ENCODE data around the gene CD82. TPM values are rescaled to one million over a fixed set of nuclear protein-coding genes. Genes with fewer than 3 reads are reported as not detected.

Gene CD82
- total and polyA plus RNA-seq, 12 donors: 2.3 to 53.4 (median 17.8) TPM

- TF ChIP-seq POLR2A (IDR thresholded peaks at IDR 0.05): no peak
- TF ChIP-seq CTCF (IDR thresholded peaks at IDR 0.05): no peak
- H3K4me1 ChIP-seq (replicated peaks in 1 of 2): no peaks in the 10 kb centered on the region
- H3K9me3 ChIP-seq (replicated peaks in 1 of 3): no peaks in the 10 kb centered on the region
- intact Hi-C loops (cut with DNase I): no loop called here
- DNase-seq: no peak
- 84 to 95% (median 85%) methylated on average over 12 to 13 of the region's 13 CpGs for WGBS, 4 donors
- H3K4me3 ChIP-seq: no peak overlapping the region
- no peaks in the 10 kb centered on the region for H3K36me3 ChIP-seq (replicated peaks in 1 of 2)
- no peak overlapping the region for H3K27ac ChIP-seq
- H3K27me3 ChIP-seq: no peaks in the 10 kb centered on the region
These were observed 26.9 kb downstream of the CD82 start for GRCh38 chr11:44592125-44592940.

- Histone ChIP-seq H3K27me3 (no peaks in the 10 kb centered on the region), H3K36me3 (replicated peaks in 1 of 2) (no peaks in the 10 kb centered on the region), H3K4me1 (replicated peaks in 1 of 2) (no peaks in the 10 kb centered on the region), H3K27ac (no peak overlapping the region), H3K4me3 (no peak overlapping the region), H3K9me3 (replicated peaks in 1 of 3) (no peaks in the 10 kb centered on the region)
- WGBS, 4 donors: 70 to 81% (median 75%) methylated on average over 4 to 8 of the region's 8 CpGs
- DNase-seq: no peak
- intact Hi-C loops (cut with DNase I): no loop called here
- TF ChIP-seq CTCF (IDR thresholded peaks at IDR 0.05) (no peak), POLR2A (IDR thresholded peaks at IDR 0.05) (no peak)
These were observed 27.8 kb downstream of the CD82 start for GRCh38 chr11:44593251-44593650.

- 70 to 91% (median 80%) methylated on average over 4 to 6 of the region's 6 CpGs for WGBS, 4 donors
- Histone ChIP-seq H3K27ac (no peak overlapping the region), H3K27me3 (no peaks in the 10 kb centered on the region), H3K4me1 (replicated peaks in 1 of 2) (no peaks in the 10 kb centered on the region), H3K4me3 (no peak overlapping the region), H3K9me3 (replicated peaks in 1 of 3) (no peaks in the 10 kb centered on the region), H3K36me3 (replicated peaks in 1 of 2) (no peaks in the 10 kb centered on the region)
- intact Hi-C loops (cut with DNase I): no loop called here
- DNase-seq: no peak
- no peak for TF ChIP-seq POLR2A (IDR thresholded peaks at IDR 0.05)
- no peak for TF ChIP-seq CTCF (IDR thresholded peaks at IDR 0.05)
These were observed 29.5 kb downstream of the CD82 start for GRCh38 chr11:44595006-44595405.

- no peaks in the 10 kb centered on the region for H3K27me3 ChIP-seq
- no peak overlapping the region for H3K27ac ChIP-seq
- no peak for TF ChIP-seq POLR2A (IDR thresholded peaks at IDR 0.05)
- no peak for TF ChIP-seq CTCF (IDR thresholded peaks at IDR 0.05)
- no peak overlapping the region for H3K4me3 ChIP-seq
- intact Hi-C loops (cut with DNase I): no loop called here
- WGBS, 4 donors: 62 to 79% (median 77%) methylated on average over 6 to 10 of the region's 10 CpGs
- H3K4me1 ChIP-seq (replicated peaks in 1 of 2): no peaks in the 10 kb centered on the region
- peak in 2 of 7 donors; percentile 37 to 43 for DNase-seq
- no peaks in the 10 kb centered on the region for H3K36me3 ChIP-seq (replicated peaks in 1 of 2)
- no peaks in the 10 kb centered on the region for H3K9me3 ChIP-seq (replicated peaks in 1 of 3)
These were observed 30.5 kb downstream of the CD82 start for GRCh38 chr11:44595964-44596381.
